SH-SY5Y (cell line): Measurements from ENCODE around the gene ADPRHL1.

Experiments
- GATA2 ChIP-seq: IDR thresholded peaks from 2 replicates; pipeline ENCODE4 v1.6.1; 2011; ENCODE audit warnings: mild to moderate bottlenecking, low read depth, low read length
- GATA3 ChIP-seq: IDR thresholded peaks from 2 replicates; pipeline ENCODE4 v1.6.1; 2011; ENCODE audit warnings: low read depth, mild to moderate bottlenecking, low read length, moderate library complexity

- TF ChIP-seq GATA2 (no peak), GATA3 (no peak)
These were observed 822 bp downstream of the ADPRHL1 start for GRCh38 chr13:113452466-113452865.
